GM12872 (cell line): ENCODE data around the gene MAPK13.

Experiments used
- TF ChIP-seq, protein P1 (sequence below): IDR thresholded peaks from 3 replicates; pipeline ENCODE4 v1.5.1; 2011; ENCODE audit warnings: low read depth, mild to moderate bottlenecking, low read length, moderate library complexity; ENCODE audit not compliant: insufficient read depth

MAPK13 gene

DNA sequence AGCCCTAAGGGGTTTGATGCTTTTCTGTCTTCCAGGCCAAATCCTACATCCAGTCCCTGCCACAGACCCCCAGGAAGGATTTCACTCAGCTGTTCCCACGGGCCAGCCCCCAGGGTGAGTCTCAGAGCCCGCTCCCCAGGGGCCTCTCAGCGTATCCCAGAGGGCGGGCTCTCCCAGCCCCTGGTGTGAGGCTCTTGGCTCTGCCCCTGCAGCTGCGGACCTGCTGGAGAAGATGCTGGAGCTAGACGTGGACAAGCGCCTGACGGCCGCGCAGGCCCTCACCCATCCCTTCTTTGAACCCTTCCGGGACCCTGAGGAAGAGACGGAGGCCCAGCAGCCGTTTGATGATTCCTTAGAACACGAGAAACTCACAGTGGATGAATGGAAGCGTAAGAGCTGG, 8.4 kb downstream of the MAPK13 start:
- TF ChIP-seq, protein P1, sequence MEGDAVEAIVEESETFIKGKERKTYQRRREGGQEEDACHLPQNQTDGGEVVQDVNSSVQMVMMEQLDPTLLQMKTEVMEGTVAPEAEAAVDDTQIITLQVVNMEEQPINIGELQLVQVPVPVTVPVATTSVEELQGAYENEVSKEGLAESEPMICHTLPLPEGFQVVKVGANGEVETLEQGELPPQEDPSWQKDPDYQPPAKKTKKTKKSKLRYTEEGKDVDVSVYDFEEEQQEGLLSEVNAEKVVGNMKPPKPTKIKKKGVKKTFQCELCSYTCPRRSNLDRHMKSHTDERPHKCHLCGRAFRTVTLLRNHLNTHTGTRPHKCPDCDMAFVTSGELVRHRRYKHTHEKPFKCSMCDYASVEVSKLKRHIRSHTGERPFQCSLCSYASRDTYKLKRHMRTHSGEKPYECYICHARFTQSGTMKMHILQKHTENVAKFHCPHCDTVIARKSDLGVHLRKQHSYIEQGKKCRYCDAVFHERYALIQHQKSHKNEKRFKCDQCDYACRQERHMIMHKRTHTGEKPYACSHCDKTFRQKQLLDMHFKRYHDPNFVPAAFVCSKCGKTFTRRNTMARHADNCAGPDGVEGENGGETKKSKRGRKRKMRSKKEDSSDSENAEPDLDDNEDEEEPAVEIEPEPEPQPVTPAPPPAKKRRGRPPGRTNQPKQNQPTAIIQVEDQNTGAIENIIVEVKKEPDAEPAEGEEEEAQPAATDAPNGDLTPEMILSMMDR: no peak

DNA sequence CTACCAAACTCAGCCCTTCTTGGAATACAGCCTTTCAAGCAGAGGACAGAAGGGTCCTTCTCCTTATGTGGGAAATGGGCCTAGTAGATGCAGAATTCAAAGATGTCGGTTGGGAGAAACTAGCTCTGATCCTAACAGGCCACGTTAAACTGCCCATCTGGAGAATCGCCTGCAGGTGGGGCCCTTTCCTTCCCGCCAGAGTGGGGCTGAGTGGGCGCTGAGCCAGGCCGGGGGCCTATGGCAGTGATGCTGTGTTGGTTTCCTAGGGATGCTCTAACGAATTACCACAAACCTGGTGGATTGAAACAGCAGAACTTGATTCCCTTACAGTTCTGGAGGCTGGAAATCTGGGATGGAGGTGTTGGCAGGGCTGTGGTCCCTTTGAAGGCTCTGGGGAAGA, 9.1 kb downstream of the MAPK13 start:
- TF ChIP-seq, protein P1: peak; percentile 36; the same call in 2 of the 3 replicates

DNA sequence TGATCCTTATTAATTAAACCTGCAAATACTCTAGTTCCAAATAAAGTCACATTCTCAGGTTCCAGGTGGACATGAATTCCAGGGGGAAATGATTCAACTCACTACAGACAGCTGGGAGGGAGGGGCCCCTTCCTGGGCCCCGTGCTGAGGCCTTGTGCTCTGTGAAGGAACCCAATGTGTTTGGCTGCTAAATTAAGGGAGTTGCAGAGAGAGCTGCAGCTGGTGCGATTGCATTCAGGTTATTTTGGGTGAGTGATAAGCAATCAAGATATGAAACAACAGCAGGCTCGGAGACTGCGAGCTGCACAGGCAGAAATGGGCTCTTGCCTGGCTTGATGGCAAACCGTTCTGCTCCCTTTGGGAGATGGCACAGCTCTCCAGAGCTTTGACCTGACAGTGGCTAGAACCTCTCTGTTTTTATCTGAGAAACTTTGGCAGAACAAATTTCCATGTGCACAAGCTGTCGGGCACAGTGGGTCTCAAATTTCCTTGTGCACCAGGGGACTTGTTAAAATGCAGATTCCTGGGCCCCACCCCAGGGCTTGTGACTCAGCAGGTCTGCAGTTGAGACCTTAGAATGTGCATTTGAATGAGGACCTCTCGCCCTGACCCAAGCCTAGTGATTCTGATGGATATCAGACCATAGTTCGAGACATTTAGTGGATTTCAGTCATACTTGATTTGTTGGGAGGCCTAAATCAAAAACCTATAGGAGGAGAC, 9.8 kb downstream of the MAPK13 start:
- TF ChIP-seq, protein P1: no peak

DNA sequence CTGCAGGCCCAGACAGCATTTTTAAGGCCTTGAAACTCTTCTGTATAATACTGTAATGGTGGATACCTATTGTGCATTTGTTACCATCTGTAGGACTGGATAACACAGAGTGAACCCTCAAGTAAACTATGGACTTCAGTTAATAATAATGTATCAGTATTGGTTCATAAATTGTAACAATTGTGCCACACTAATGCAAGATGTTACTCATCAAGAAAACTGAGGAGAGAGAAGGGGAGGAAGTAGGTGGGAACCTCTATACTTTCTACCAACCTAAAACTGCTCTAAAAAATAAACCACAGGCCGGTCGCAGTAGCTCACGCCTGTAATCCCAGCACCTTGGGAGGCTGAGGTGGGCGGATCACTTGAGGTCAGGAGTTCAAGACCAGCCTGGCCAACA, 10.8 kb downstream of the MAPK13 start:
- TF ChIP-seq, protein P1: no peak

DNA sequence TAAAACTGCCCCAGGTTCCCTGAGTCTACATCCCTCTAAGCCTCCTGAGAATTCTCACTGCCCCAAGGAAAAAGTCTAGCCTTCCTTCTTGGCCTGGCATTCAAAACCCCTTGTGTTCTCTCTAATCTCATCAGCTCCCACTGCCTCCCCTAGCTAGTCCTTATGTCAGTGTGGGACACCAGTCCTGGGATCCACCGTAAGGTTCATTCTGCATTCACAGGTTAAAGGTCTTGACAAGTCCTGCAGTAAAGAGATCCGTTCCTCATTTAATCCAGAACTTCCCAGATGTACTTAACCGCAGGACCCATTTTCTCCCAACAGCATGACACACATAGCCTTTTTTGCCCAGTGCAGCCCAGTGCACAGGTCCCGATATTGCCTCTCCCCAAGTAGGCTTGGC, 11.6 kb downstream of the MAPK13 start:
- TF ChIP-seq, protein P1: no peak

DNA sequence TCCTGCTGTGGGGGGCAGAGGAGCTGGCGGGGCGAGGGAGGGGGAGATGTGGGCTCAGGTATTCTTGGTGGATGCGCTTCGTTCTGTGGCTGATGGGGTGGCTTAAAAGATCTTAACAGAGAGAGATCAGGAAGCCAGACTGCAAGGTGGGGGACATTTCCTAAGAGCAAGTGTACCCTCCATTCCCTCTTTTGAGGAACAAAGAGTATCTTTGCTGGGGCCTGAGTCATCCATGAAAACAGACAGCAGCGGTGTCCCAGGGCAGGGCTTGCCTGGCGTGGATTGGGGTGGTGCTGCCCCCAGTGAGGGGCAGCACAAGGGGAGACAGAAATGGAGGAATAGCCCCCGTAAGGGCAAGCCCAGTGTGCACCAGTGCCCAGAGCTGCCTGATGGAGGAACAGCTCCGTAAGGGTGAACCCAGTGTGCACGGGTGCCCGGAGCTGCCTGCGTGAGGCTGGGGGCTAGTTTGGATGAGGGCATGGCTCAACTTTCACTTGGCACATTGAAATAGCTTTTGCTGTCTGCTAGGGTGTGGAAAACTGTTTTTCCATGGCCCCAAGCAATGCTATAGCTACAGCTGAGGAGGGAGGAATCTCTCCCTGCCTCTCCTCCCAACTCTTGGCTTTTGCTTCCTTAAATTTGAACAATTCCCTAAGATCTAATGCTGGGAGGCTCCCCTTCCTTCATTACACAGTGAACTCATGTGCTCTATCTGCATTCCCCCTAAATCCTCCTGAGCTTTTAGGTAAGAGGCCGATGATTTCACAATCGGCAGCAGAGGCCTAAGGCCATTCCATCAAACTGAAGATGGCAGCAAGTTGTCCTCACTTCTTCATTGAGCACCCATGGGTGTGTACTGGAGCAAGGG, 12.9 kb downstream of the MAPK13 start:
- TF ChIP-seq, protein P1: no peak

DNA sequence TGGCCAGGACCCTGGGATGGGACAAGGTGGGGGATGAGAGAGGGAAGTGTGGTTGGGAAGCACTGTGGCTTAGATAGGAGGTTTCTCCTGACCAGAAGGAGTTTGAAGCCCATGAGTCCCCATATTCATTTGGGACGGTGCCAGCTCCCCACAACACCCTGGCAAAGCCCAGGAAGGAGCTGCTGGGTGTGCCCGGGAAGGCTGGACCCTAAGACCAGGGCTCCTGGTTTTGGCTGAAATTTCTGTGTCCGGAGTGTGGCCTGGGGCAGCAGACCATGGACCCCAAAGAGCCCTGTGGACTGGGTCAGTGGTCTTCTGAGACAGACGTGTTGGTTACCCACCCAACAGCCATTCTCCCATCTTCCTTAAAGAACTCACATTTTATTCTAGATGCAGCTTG, 15.2 kb downstream of the MAPK13 start:
- TF ChIP-seq, protein P1: no peak
